ENCODE measurements around the gene AADACL2.

Gene AADACL2

GRCh38 chr3:151740581-151740980 is 6.9 kb downstream of the AADACL2 start:
- TF ChIP-seq, protein P1, sequence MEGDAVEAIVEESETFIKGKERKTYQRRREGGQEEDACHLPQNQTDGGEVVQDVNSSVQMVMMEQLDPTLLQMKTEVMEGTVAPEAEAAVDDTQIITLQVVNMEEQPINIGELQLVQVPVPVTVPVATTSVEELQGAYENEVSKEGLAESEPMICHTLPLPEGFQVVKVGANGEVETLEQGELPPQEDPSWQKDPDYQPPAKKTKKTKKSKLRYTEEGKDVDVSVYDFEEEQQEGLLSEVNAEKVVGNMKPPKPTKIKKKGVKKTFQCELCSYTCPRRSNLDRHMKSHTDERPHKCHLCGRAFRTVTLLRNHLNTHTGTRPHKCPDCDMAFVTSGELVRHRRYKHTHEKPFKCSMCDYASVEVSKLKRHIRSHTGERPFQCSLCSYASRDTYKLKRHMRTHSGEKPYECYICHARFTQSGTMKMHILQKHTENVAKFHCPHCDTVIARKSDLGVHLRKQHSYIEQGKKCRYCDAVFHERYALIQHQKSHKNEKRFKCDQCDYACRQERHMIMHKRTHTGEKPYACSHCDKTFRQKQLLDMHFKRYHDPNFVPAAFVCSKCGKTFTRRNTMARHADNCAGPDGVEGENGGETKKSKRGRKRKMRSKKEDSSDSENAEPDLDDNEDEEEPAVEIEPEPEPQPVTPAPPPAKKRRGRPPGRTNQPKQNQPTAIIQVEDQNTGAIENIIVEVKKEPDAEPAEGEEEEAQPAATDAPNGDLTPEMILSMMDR (conservative IDR thresholded peaks at IDR 0.05; ENCODE audit: low read length): no peak
- no peak for TF ChIP-seq EZH2phosphoT487 (IDR thresholded peaks at IDR 0.05; ENCODE audit: borderline replicate concordance)

DNA sequence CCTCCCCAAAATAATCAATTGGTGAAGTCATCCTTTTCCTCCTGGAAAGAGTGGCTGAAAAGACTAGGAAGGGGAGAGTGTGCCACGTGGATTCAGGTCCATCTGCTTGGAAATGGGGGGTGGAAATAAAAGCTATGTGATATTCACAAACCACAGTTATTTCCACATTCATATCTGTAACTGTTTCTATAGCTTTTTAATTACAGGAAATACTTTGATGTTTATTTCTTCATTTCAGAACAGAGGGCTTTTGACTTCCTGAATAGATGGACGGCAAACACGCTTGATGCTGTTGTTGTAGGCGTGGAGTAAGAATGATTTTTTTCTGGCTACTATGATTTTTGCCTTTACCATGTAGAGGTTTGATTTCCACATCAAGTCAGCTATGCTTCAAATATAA is 10.1 kb downstream of the AADACL2 start:
- Histone ChIP-seq H3K79me2 (ENCODE audit: insufficient read depth, low read length) (no peaks in the 10 kb centered on the region), H3K4me1 (ENCODE audit: insufficient read depth, low read length, poor library complexity, severe bottlenecking) (peaks cover 9% of the 10 kb centered on the region), H3K4me2 (ENCODE audit: low read depth, low read length, poor library complexity, severe bottlenecking) (peak overlapping the region; percentile 67), H3K36me3 (ENCODE audit: insufficient read depth, low read length) (no peaks in the 10 kb centered on the region), H3F3A (ENCODE audit: low read depth) (no peaks in the 10 kb centered on the region), H4K20me1 (ENCODE audit: insufficient read depth, low read length, poor library complexity, severe bottlenecking) (no peaks in the 10 kb centered on the region), H2AFZ (ENCODE audit: low read length) (no peak overlapping the region), H3K4me3 (ENCODE audit: low read length, poor library complexity, severe bottlenecking) (peak overlapping the region; percentile 53), H3K9ac (ENCODE audit: low read depth, low read length, poor library complexity, severe bottlenecking) (no peak overlapping the region), H3K9me2 (replicated peaks; ENCODE audit: low read depth, low read length) (no peaks in the 10 kb centered on the region), H3K27me3 (ENCODE audit: insufficient read depth, low read length, poor library complexity, severe bottlenecking) (peaks cover 82% of the 10 kb centered on the region), H3K9me3 (ENCODE audit: insufficient read depth, low read depth, low read length) (peaks cover 6% of the 10 kb centered on the region)
- TF ChIP-seq, protein P1 (conservative IDR thresholded peaks at IDR 0.05; ENCODE audit: low read length): no peak
- TF ChIP-seq EZH2phosphoT487 (IDR thresholded peaks at IDR 0.05; ENCODE audit: borderline replicate concordance): peak; percentile 51; the same call in 1 of the 2 replicates

More at GRCh38 chr3:151740581-151740980, 6.9 kb downstream of the AADACL2 start:
- H4K20me1 ChIP-seq (ENCODE audit: insufficient read depth, low read length, poor library complexity, severe bottlenecking): no peaks in the 10 kb centered on the region
- H3K4me2 ChIP-seq (ENCODE audit: low read depth, low read length, poor library complexity, severe bottlenecking): no peak overlapping the region
- no peak overlapping the region for H3K4me3 ChIP-seq (ENCODE audit: low read length, poor library complexity, severe bottlenecking)
- no peaks in the 10 kb centered on the region for H3K9me2 ChIP-seq (replicated peaks; ENCODE audit: low read depth, low read length)
- no peaks in the 10 kb centered on the region for H3K36me3 ChIP-seq (ENCODE audit: insufficient read depth, low read length)
- no peak overlapping the region for H2AFZ ChIP-seq (ENCODE audit: low read length)
- H3K9me3 ChIP-seq (ENCODE audit: insufficient read depth, low read depth, low read length): no peaks in the 10 kb centered on the region
- peaks cover 55% of the 10 kb centered on the region for H3K27me3 ChIP-seq (ENCODE audit: insufficient read depth, low read length, poor library complexity, severe bottlenecking)
- no peak overlapping the region for H3K9ac ChIP-seq (ENCODE audit: low read depth, low read length, poor library complexity, severe bottlenecking)
- H3K4me1 ChIP-seq (ENCODE audit: insufficient read depth, low read length, poor library complexity, severe bottlenecking): peaks cover 9% of the 10 kb centered on the region
- H3F3A ChIP-seq (ENCODE audit: low read depth): no peaks in the 10 kb centered on the region
- no peaks in the 10 kb centered on the region for H3K79me2 ChIP-seq (ENCODE audit: insufficient read depth, low read length)

GRCh38 chr3:151750181-151750580 is 16.5 kb downstream of the AADACL2 start:
- Histone ChIP-seq H3K9me3 (ENCODE audit: insufficient read depth, low read depth, low read length) (peaks cover 8% of the 10 kb centered on the region), H3K36me3 (ENCODE audit: insufficient read depth, low read length) (no peaks in the 10 kb centered on the region), H4K20me1 (ENCODE audit: insufficient read depth, low read length, poor library complexity, severe bottlenecking) (no peaks in the 10 kb centered on the region), H3K79me2 (ENCODE audit: insufficient read depth, low read length) (no peaks in the 10 kb centered on the region), H3K4me1 (ENCODE audit: insufficient read depth, low read length, poor library complexity, severe bottlenecking) (no peaks in the 10 kb centered on the region), H3F3A (ENCODE audit: low read depth) (no peaks in the 10 kb centered on the region), H2AFZ (ENCODE audit: low read length) (no peak overlapping the region), H3K4me2 (ENCODE audit: low read depth, low read length, poor library complexity, severe bottlenecking) (no peak overlapping the region), H3K27me3 (ENCODE audit: insufficient read depth, low read length, poor library complexity, severe bottlenecking) (peaks cover 37% of the 10 kb centered on the region), H3K9me2 (replicated peaks; ENCODE audit: low read depth, low read length) (no peaks in the 10 kb centered on the region), H3K9ac (ENCODE audit: low read depth, low read length, poor library complexity, severe bottlenecking) (no peak overlapping the region), H3K4me3 (ENCODE audit: low read length, poor library complexity, severe bottlenecking) (no peak overlapping the region)
- no peak for TF ChIP-seq EZH2phosphoT487 (IDR thresholded peaks at IDR 0.05; ENCODE audit: borderline replicate concordance)
- TF ChIP-seq, protein P1 (conservative IDR thresholded peaks at IDR 0.05; ENCODE audit: low read length): no peak

All from Loucy (cell line).